ENCODE measurements around the gene TMEM51.

TMEM51 gene

GRCh38 chr1:15201221-15201620 is 47.7 kb downstream of the TMEM51 start:
- no peak for DNase-seq

- no peak for DNase-seq
Measured at GRCh38 chr1:15201849-15202551, 48.5 kb downstream of the TMEM51 start.

- no peak for DNase-seq
Measured at GRCh38 chr1:15204931-15205330, 51.4 kb downstream of the TMEM51 start.

GRCh38 chr1:15205586-15206346 is 52.2 kb downstream of the TMEM51 start:
- DNase-seq, result no peak

GRCh38 chr1:15206418-15207030 is 53.0 kb downstream of the TMEM51 start:
- DNase-seq, result no peak

GRCh38 chr1:15207031-15207828 is 53.7 kb downstream of the TMEM51 start:
- DNase-seq, result no peak

- DNase-seq, result no peak
Measured at GRCh38 chr1:15207829-15208429, 54.4 kb downstream of the TMEM51 start.

GRCh38 chr1:15210651-15211375 is 57.3 kb downstream of the TMEM51 start:
- no peak for DNase-seq

GRCh38 chr1:15211424-15211823 is 57.9 kb downstream of the TMEM51 start:
- DNase-seq, result no peak

GRCh38 chr1:15212216-15212953 is 58.8 kb downstream of the TMEM51 start:
- DNase-seq, result no peak

GRCh38 chr1:15212954-15213291 is 59.4 kb downstream of the TMEM51 start:
- DNase-seq, result no peak

GRCh38 chr1:15213341-15213821 is 59.8 kb downstream of the TMEM51 start:
- no peak for DNase-seq

GRCh38 chr1:15214527-15214926 is 61.0 kb downstream of the TMEM51 start:
- no peak for DNase-seq

GRCh38 chr1:15215116-15215515 is 61.6 kb downstream of the TMEM51 start:
- DNase-seq, result no peak

GRCh38 chr1:15217654-15218053 is 64.1 kb downstream of the TMEM51 start:
- no peak for DNase-seq

- DNase-seq, result no peak
Measured at GRCh38 chr1:15218287-15219279, 65.0 kb downstream of the TMEM51 start.

- no peak for DNase-seq
Measured at GRCh38 chr1:15219280-15220023, 65.9 kb downstream of the TMEM51 start.

- DNase-seq, result no peak
Measured at GRCh38 chr1:15220024-15220392, 66.5 kb downstream of the TMEM51 start.

GRCh38 chr1:15220825-15221431 is 67.4 kb downstream of the TMEM51 start:
- DNase-seq, result no peak

Measured in cerebellar nuclear complex (tissue), 1 donor.